Stimulated activated CD8-positive, alpha-beta memory T cell treated with anti-CD3 and anti-CD28 coated beads, Interleukin-15, amount 100 ng/mL, for 4 hours (primary cell): ENCODE results near the gene IFNA21.
"Not testable (repeated sequence)": the region's sequence is repeated elsewhere in the genome, so short reads cannot be mapped to it uniquely, and the experiment has no call there.

Experiments used
- DNase-seq, 2 donors: peaks; one replicate each; pipeline ENCODE4 v3.0.0-alpha.2; 2020; ENCODE audit warnings: low read depth in 2 of 2

IFNA21 gene

GRCh38 chr9:21141427-21141882, 25.0 kb downstream of the IFNA21 start, which contains the start of gene IFNW1:
TSS of gene IFNW1 (minus strand) at chr9:21141832. CDS start at chr9:21141570, 262 bp downstream.
- no peak for DNase-seq

- no peak for DNase-seq
Observed at GRCh38 chr9:21137020-21137419, 29.4 kb downstream of the IFNA21 start.

GRCh38 chr9:21135736-21136135, 30.7 kb downstream of the IFNA21 start:
- DNase-seq = no peak

- DNase-seq = not testable (repeated sequence)
Observed at GRCh38 chr9:21128186-21128585, 38.3 kb downstream of the IFNA21 start.

- no peak for DNase-seq
Observed at GRCh38 chr9:21121595-21122251, 44.7 kb downstream of the IFNA21 start.

- DNase-seq = no peak
Observed at GRCh38 chr9:21121079-21121478, 45.4 kb downstream of the IFNA21 start.

GRCh38 chr9:21119093-21119770, 47.2 kb downstream of the IFNA21 start:
- DNase-seq = no peak
